ENCODE data around the gene LIG1. TPM values are rescaled to one million over a fixed set of nuclear protein-coding genes. Genes with fewer than 3 reads are reported as not detected.
"Not testable (repeated sequence)": the region's sequence is repeated elsewhere in the genome, so short reads cannot be mapped to it uniquely, and the experiment has no call there.

LIG1 gene
- total RNA-seq, 1 experiment from 2014 or later = 41.3 TPM

DNA sequence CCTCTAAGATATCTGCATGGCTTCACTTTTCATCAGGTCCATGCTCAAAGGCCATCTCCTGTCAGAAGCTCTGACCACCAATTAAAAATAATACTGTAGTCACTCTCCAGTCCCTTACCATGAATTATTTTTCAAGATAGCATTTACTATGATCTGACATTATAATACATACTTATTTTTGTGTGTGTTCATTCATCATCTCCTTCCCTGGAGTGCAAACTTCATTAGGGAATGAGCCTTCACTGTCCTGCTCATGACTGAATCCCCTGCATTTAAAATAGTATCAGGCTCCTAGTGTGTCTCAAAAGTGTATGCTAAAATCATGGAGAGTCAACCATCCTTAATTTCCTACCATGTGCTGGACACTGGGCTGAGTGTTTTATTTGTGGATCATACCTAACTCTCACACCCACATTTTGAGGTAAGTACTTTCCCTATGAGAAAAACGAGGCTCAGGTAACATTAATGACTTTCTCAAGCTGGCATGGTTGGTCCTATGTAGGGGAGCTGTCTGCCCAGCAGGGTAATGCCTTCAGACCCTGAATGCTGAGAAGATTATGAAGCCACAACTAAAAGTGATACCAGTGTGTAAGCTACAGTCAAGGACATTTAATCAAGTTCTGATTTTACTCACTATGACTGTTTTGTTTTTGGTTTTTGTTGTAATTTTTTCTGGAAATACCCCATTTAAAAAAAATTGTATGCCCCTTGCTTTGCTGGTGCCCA is 75.9 kb downstream of the LIG1 start:
- ChIA-PET CTCF (no interaction called here), POLR2A (no interaction called here)

DNA sequence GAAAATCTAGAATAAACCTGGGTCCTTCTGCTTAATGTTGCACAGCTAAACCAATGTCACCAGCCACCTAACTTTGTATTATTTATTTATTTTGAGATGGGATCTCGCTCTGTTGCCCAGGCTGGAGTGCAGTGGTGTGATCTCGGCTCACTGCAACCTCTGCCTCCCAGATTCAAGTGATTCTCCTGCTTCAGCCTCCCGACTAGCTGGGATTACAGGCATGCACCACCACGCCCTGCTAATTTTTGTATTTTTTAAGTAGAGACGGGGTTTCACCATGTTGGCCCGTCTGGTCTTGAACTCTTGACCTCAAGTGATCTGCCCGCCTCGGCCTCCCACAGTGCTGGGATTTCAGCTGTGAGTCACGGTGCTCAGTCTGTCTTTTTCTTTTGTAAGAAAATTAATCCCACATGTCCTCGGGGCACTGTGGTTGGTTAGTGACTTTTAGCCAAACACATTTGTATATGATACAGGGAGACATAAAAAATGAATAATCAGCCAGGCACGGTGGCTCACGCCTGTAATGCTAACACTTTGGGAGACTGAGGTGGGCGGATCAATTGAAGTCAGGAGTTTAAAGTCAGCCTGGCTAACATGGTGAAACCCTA is 78.9 kb downstream of the LIG1 start:
- DNase-seq (ENCODE audit: low read depth, low spot score); intact Hi-C loops (cut with micrococcal nuclease; ENCODE audit: unreplicated experiment); H3K4me3 ChIP-seq (ENCODE audit: low read depth in 2 of 2, low read length in 2 of 2); H3K27ac ChIP-seq (ENCODE audit: low read length); ATAC-seq; H3K4me1 ChIP-seq (ENCODE audit: control insufficient read depth, insufficient read depth, low read length); BruUV-seq (replicated peaks); H3K9me3 ChIP-seq (ENCODE audit: control insufficient read depth, insufficient read depth, low read depth, low read length); in situ Hi-C loops (cut with HindIII; ENCODE audit: low pct_unique_long_range_greater_than_20kb, low sequenced_read_pairs); CTCF ChIA-PET; H3K36me3 ChIP-seq (ENCODE audit: control insufficient read depth, insufficient read depth, low read length); H3K27me3 ChIP-seq (ENCODE audit: control insufficient read depth, insufficient read depth, low read length); POLR2A ChIA-PET: not testable (repeated sequence)

More for the DNA sequence above, 75.9 kb downstream of the LIG1 start:
- Histone ChIP-seq H3K4me1 (ENCODE audit: control insufficient read depth, insufficient read depth, low read length) (no peaks in the 10 kb centered on the region), H3K4me3 (ENCODE audit: low read depth in 2 of 2, low read length in 2 of 2) (no peak overlapping the region), H3K36me3 (ENCODE audit: control insufficient read depth, insufficient read depth, low read length) (no peaks in the 10 kb centered on the region), H3K27ac (ENCODE audit: low read length) (no peak overlapping the region), H3K27me3 (ENCODE audit: control insufficient read depth, insufficient read depth, low read length) (no peaks in the 10 kb centered on the region), H3K9me3 (ENCODE audit: control insufficient read depth, insufficient read depth, low read depth, low read length) (no peaks in the 10 kb centered on the region)
- intact Hi-C loops (cut with micrococcal nuclease; ENCODE audit: unreplicated experiment) (no loop called here), in situ Hi-C loops (cut with HindIII; ENCODE audit: low pct_unique_long_range_greater_than_20kb, low sequenced_read_pairs) (no loop called here)
- DNase-seq (ENCODE audit: low read depth, low spot score) (no peak), ATAC-seq (no peak)
- BruUV-seq (replicated peaks) = no TSS peak
- TF ChIP-seq TCF7L2 (IDR thresholded peaks at IDR 0.05; ENCODE audit: low read depth, low read length) = no peak
- TF ChIP-seq, protein P1, sequence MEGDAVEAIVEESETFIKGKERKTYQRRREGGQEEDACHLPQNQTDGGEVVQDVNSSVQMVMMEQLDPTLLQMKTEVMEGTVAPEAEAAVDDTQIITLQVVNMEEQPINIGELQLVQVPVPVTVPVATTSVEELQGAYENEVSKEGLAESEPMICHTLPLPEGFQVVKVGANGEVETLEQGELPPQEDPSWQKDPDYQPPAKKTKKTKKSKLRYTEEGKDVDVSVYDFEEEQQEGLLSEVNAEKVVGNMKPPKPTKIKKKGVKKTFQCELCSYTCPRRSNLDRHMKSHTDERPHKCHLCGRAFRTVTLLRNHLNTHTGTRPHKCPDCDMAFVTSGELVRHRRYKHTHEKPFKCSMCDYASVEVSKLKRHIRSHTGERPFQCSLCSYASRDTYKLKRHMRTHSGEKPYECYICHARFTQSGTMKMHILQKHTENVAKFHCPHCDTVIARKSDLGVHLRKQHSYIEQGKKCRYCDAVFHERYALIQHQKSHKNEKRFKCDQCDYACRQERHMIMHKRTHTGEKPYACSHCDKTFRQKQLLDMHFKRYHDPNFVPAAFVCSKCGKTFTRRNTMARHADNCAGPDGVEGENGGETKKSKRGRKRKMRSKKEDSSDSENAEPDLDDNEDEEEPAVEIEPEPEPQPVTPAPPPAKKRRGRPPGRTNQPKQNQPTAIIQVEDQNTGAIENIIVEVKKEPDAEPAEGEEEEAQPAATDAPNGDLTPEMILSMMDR (IDR thresholded peaks at IDR 0.05) = no peak
- TF ChIP-seq, protein P2, sequence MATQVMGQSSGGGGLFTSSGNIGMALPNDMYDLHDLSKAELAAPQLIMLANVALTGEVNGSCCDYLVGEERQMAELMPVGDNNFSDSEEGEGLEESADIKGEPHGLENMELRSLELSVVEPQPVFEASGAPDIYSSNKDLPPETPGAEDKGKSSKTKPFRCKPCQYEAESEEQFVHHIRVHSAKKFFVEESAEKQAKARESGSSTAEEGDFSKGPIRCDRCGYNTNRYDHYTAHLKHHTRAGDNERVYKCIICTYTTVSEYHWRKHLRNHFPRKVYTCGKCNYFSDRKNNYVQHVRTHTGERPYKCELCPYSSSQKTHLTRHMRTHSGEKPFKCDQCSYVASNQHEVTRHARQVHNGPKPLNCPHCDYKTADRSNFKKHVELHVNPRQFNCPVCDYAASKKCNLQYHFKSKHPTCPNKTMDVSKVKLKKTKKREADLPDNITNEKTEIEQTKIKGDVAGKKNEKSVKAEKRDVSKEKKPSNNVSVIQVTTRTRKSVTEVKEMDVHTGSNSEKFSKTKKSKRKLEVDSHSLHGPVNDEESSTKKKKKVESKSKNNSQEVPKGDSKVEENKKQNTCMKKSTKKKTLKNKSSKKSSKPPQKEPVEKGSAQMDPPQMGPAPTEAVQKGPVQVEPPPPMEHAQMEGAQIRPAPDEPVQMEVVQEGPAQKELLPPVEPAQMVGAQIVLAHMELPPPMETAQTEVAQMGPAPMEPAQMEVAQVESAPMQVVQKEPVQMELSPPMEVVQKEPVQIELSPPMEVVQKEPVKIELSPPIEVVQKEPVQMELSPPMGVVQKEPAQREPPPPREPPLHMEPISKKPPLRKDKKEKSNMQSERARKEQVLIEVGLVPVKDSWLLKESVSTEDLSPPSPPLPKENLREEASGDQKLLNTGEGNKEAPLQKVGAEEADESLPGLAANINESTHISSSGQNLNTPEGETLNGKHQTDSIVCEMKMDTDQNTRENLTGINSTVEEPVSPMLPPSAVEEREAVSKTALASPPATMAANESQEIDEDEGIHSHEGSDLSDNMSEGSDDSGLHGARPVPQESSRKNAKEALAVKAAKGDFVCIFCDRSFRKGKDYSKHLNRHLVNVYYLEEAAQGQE (IDR thresholded peaks at IDR 0.05; ENCODE audit: insufficient read depth in 1 of 2, low read depth in 2 of 2, low read length in 1 of 2) = no peak
- TF ChIP-seq POLR2AphosphoS5 (IDR thresholded peaks at IDR 0.05; ENCODE audit: low read depth, low read length) = no peak
- no peak for TF ChIP-seq SIN3A (IDR thresholded peaks at IDR 0.05; ENCODE audit: borderline replicate concordance, insufficient read depth, low read depth, low read length)

DNA sequence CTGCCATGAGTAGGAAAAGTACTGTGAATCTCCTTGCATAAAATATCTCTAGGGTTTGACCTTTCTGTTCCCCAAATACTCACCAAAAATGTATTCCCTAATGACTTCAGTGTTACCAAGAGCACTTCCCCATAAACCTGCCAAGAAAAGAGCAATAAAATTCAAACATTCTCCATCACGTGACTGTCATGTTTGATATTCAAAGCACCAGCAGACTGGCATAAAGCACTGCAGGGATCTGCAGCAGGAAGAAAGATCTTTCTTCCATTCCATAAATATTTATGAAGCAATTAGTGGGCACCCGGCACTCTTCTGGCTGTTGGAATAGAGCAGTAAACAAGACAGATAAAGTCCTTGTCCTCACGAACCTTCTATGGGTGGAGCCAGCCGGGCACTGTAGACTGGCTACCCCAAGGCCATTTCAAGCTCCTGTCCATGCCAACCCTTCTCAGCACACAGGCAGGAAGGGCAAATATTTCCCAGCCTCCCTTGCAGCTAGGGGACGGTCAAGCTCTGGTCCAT is 79.8 kb downstream of the LIG1 start:
- H3K27me3 ChIP-seq (ENCODE audit: control insufficient read depth, insufficient read depth, low read length) = no peaks in the 10 kb centered on the region
- TF ChIP-seq, protein P1 (IDR thresholded peaks at IDR 0.05) = no peak
- TF ChIP-seq, protein P2 (IDR thresholded peaks at IDR 0.05; ENCODE audit: insufficient read depth in 1 of 2, low read depth in 2 of 2, low read length in 1 of 2) = no peak
- no peak for TF ChIP-seq SIN3A (IDR thresholded peaks at IDR 0.05; ENCODE audit: borderline replicate concordance, insufficient read depth, low read depth, low read length)
- no peak for TF ChIP-seq POLR2AphosphoS5 (IDR thresholded peaks at IDR 0.05; ENCODE audit: low read depth, low read length)
- no peak for TF ChIP-seq TCF7L2 (IDR thresholded peaks at IDR 0.05; ENCODE audit: low read depth, low read length)
- intact Hi-C loops (cut with micrococcal nuclease; ENCODE audit: unreplicated experiment) (no loop called here), in situ Hi-C loops (cut with HindIII; ENCODE audit: low pct_unique_long_range_greater_than_20kb, low sequenced_read_pairs) (no loop called here)
- no TSS peak for BruUV-seq (replicated peaks)
- CTCF ChIA-PET = no interaction called here
- POLR2A ChIA-PET = no interaction called here
- no peak overlapping the region for H3K27ac ChIP-seq (ENCODE audit: low read length)
- ATAC-seq = no peak
- DNase-seq (ENCODE audit: low read depth, low spot score) = no peak
- no peaks in the 10 kb centered on the region for H3K9me3 ChIP-seq (ENCODE audit: control insufficient read depth, insufficient read depth, low read depth, low read length)
- no peaks in the 10 kb centered on the region for H3K4me1 ChIP-seq (ENCODE audit: control insufficient read depth, insufficient read depth, low read length)
- H3K36me3 ChIP-seq (ENCODE audit: control insufficient read depth, insufficient read depth, low read length) = no peaks in the 10 kb centered on the region
- no peak overlapping the region for H3K4me3 ChIP-seq (ENCODE audit: low read depth in 2 of 2, low read length in 2 of 2)

Measured in Panc1 (cell line).